Liver (tissue), 9 donors: ENCODE measurements around the gene KCNMA1. TPM values are rescaled to one million over a fixed set of nuclear protein-coding genes. Genes with fewer than 3 reads are reported as not detected.

Source experiments
- DNase-seq: peaks from one replicate; pipeline ENCODE4 v3.0.0-alpha.2; 2017; ENCODE audit warnings: low spot score
- H3K27ac ChIP-seq, 2 donors: one replicate each; pipeline ENCODE4 v1.7.0; 2013; ENCODE audit warnings: inconsistent platforms in 2 of 2, low read length in 2 of 2, control low read depth in 1 of 2, low read depth in 1 of 2, mild to moderate bottlenecking in 1 of 2
- H3K27me3 ChIP-seq, 4 donors: one replicate each; pipeline versions ENCODE4 v1.6.1 to v1.7.0; 2013; ENCODE audit warnings: low read length in 3 of 4, inconsistent platforms in 1 of 4, mild to moderate bottlenecking in 1 of 4, moderate library complexity in 1 of 4; ENCODE audit not compliant: control insufficient read depth in 4 of 4, insufficient read depth in 4 of 4
- H3K36me3 ChIP-seq, 4 donors: one replicate each; pipeline versions ENCODE4 v1.6.1 to v1.7.0; 2013; ENCODE audit warnings: low read length in 3 of 4, mild to moderate bottlenecking in 3 of 4, low read depth in 1 of 4, moderate library complexity in 1 of 4; ENCODE audit not compliant: control insufficient read depth in 4 of 4, insufficient read depth in 3 of 4
- H3K4me1 ChIP-seq, 4 donors: one replicate each; pipeline versions ENCODE4 v1.6.1 to v1.7.0; 2013; ENCODE audit warnings: low read length in 3 of 4, mild to moderate bottlenecking in 3 of 4, moderate library complexity in 1 of 4; ENCODE audit not compliant: control insufficient read depth in 4 of 4, insufficient read depth in 4 of 4
- H3K4me3 ChIP-seq, 3 donors: one replicate each; pipeline versions ENCODE4 v1.6.1 to v1.7.0; 2013; ENCODE audit warnings: low read length in 3 of 3, control low read depth in 1 of 3, low read depth in 1 of 3, mild to moderate bottlenecking in 1 of 3
- H3K9ac ChIP-seq, 2 donors: one replicate each; pipeline ENCODE4 v1.7.0; 2013; ENCODE audit warnings: low read length in 2 of 2, mild to moderate bottlenecking in 2 of 2, moderate library complexity in 2 of 2, control low read depth in 1 of 2, low read depth in 1 of 2
- H3K9me3 ChIP-seq, 4 donors: one replicate each; pipeline versions ENCODE4 v1.6.1 to v1.7.0; 2013; ENCODE audit warnings: low read length in 3 of 4; ENCODE audit not compliant: control insufficient read depth in 4 of 4
- EGR1 ChIP-seq, 2 donors: IDR thresholded peaks; 2 replicates each; pipeline ENCODE4 v1.6.1; 2016 to 2018; ENCODE audit warnings: antibody characterized with exemption in 2 of 2, low read depth in 2 of 2
- FOXA1 ChIP-seq: IDR thresholded peaks from 2 replicates; pipeline ENCODE4 v1.6.1; 2016; ENCODE audit warnings: antibody characterized with exemption
- FOXA2 ChIP-seq: IDR thresholded peaks from 2 replicates; pipeline ENCODE4 v1.6.1; 2016; ENCODE audit warnings: antibody characterized with exemption
- GABPA ChIP-seq, 2 donors: IDR thresholded peaks in 1 of 2; conservative IDR thresholded peaks in 1 of 2; 2 replicates each; pipeline ENCODE4 v1.6.1; 2016; ENCODE audit warnings: antibody characterized with exemption in 2 of 2, mild to moderate bottlenecking in 1 of 2, moderate library complexity in 1 of 2
- NR2F2 ChIP-seq: IDR thresholded peaks from 2 replicates; pipeline ENCODE4 v1.6.1; 2016; ENCODE audit warnings: antibody characterized with exemption
- RAD21 ChIP-seq, 2 donors: IDR thresholded peaks; 2 replicates each; pipeline ENCODE4 v1.6.1; 2016; ENCODE audit warnings: antibody characterized with exemption in 2 of 2, mild to moderate bottlenecking in 2 of 2
- RXRA ChIP-seq, 2 donors: IDR thresholded peaks; 2 replicates each; pipeline ENCODE4 v1.6.1; 2017 to 2018; ENCODE audit warnings: antibody characterized with exemption in 2 of 2, mild to moderate bottlenecking in 1 of 2
- SP1 ChIP-seq: IDR thresholded peaks from 2 replicates; pipeline ENCODE4 v1.6.1; 2018; ENCODE audit warnings: antibody characterized with exemption, mild to moderate bottlenecking
- TAF1 ChIP-seq: conservative IDR thresholded peaks from 2 replicates; pipeline ENCODE4 v1.6.1; 2016; ENCODE audit warnings: antibody characterized with exemption, mild to moderate bottlenecking
- YY1 ChIP-seq: IDR thresholded peaks from 2 replicates; pipeline ENCODE4 v1.6.1; 2016; ENCODE audit warnings: antibody characterized with exemption, mild to moderate bottlenecking
- WGBS: extraction: QIAGEN DNeasy Blood & Tissue Kit; methylation state at CpG from one replicate; pipeline ENCODE4 v1.1.7; 2013; 5-methylcytosine and 5-hydroxymethylcytosine counted together
- polyA plus RNA-seq, 2 donors: library from polyadenylated mRNA; stranded (reverse) in 1 of 2; unstranded in 1 of 2; fragments of 200-250 nt in 1 of 2; fragments of >200 nt in 1 of 2; fragmentation: Nextera tagmentation in 1 of 2; extraction: Ambion mirVana in 1 of 2; gene quantifications; one replicate each; pipeline versions ENCODE4 v1.2.1 to v1.2.3, GENCODE V29; 2013 to 2015
- total RNA-seq, 2 donors: library from RNA; depleted of rRNA; stranded (reverse); fragments of >200 nt; gene quantifications; one replicate each; pipeline ENCODE4 v1.2.3, GENCODE V29; 2014
- TF ChIP-seq, protein P1 (sequence below): IDR thresholded peaks from 2 replicates; pipeline ENCODE4 v1.6.1; 2016; ENCODE audit warnings: antibody characterized with exemption
- TF ChIP-seq, protein P2 (sequence below): fragments of 150-350 bp; IDR thresholded peaks from 2 replicates; pipeline ENCODE4 v1.5.1; 2017; ENCODE audit warnings: improper control_type of control experiment, low read depth, low read length; ENCODE audit not compliant: missing input control
- TF ChIP-seq, protein P3 (sequence below): IDR thresholded peaks from 2 replicates; pipeline ENCODE4 v1.6.1; 2016; ENCODE audit warnings: antibody characterized with exemption
- TF ChIP-seq, protein P4 (sequence below): IDR thresholded peaks from 2 replicates; pipeline ENCODE4 v1.6.1; 2016; ENCODE audit warnings: antibody characterized with exemption, mild to moderate bottlenecking
- donor health status: healthy.
- donor health status: healthy.
- donor health status: healthy.
- donor health status: healthy.
- donor health status: healthy.

The KCNMA1 gene
- total and polyA plus RNA-seq, 4 donors = 2.5 to 9.7 (median 4.7) TPM

DNA sequence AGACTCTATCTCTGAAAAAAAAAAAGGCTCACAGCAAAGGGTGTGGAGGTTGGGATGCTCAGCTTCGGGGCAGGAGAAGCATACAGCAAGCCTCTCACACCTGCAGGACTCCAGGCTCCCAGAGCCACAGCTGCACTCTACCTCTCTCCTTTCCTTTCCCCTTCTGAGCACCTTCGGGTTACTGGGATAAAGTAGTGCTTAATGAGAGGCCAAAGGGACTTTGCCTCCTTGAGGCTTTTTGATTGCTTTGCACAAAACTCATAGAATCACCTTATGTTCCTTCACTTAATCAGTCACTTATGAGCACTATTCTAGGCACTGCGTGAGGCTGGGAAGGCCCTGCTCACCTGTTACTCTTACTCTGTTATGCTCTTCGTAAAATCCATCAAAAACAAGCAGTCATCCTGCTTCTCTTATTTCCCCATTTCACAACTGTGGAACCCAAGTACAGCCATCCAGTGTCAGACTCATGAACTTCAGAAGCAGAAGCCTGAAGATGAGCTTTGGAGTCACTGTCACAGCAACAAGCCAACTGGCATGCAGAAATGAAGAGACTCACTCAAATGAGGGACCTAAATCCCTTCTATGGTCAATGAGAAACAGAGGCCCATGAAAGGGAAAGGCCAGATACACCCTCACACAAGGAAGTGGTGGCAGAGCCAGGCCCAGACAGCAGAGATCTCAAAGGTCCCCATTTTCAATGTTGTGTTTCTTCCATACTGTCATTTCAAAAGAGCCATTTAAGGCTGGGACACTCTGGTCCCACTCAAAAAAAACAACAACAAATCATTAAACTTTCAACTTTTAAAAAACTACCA, 205.4 kb downstream of the KCNMA1 start:
- H3K36me3 ChIP-seq = no peaks in the 10 kb centered on the region
- H3K4me3 ChIP-seq = no peak overlapping the region
- no peaks in the 10 kb centered on the region for H3K9me3 ChIP-seq
- H3K9ac ChIP-seq = no peak overlapping the region
- DNase-seq = no peak
- H3K27me3 ChIP-seq = no peaks in the 10 kb centered on the region
- TF ChIP-seq EGR1 (IDR thresholded peaks at IDR 0.05; ENCODE audit: low read depth in 2 of 2) = no peak
- TF ChIP-seq GABPA (IDR thresholded peaks at IDR 0.05 in 1 of 2, conservative IDR thresholded peaks at IDR 0.05 in 1 of 2) = no peak
- TF ChIP-seq, protein P1, sequence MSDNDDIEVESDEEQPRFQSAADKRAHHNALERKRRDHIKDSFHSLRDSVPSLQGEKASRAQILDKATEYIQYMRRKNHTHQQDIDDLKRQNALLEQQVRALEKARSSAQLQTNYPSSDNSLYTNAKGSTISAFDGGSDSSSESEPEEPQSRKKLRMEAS = no peak
- no peak overlapping the region for H3K27ac ChIP-seq
- WGBS = 90% methylated on average over 4 of the region's 4 CpGs
- H3K4me1 ChIP-seq = no peaks in the 10 kb centered on the region

DNA sequence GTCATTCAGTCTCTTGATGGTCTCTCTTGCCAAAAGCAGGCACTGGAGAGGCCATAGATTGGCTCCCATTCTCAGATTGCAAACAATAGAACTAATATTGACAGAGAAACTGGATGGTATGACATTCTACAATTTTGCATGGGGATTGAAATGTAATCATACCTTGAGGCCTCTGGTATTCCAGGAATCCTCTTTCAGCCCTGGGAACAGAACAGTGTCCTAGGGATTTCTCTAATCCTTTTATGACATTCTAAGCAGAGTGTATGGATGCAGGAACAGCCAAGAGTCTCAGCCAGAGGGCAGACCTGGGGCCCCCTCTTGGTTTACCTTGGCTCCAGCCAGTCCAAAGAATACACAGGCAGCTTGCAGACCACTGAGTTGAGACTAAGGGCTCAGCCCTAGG, 206.4 kb downstream of the KCNMA1 start:
- Histone ChIP-seq H3K27ac (no peak overlapping the region), H3K27me3 (no peaks in the 10 kb centered on the region), H3K4me3 (no peak overlapping the region), H3K4me1 (no peaks in the 10 kb centered on the region), H3K9me3 (no peaks in the 10 kb centered on the region), H3K9ac (no peak overlapping the region), H3K36me3 (no peaks in the 10 kb centered on the region)
- no peak for DNase-seq
- TF ChIP-seq FOXA2 (no peak), GABPA (IDR thresholded peaks at IDR 0.05 in 1 of 2, conservative IDR thresholded peaks at IDR 0.05 in 1 of 2) (no peak), EGR1 (IDR thresholded peaks at IDR 0.05; ENCODE audit: low read depth in 2 of 2) (no peak), SP1 (no peak), TAF1 (no peak), YY1 (no peak), RAD21 (IDR thresholded peaks at IDR 0.05) (no peak), FOXA1 (no peak), NR2F2 (no peak), RXRA (IDR thresholded peaks at IDR 0.05) (no peak)
- TF ChIP-seq, protein P1 = no peak
- TF ChIP-seq, protein P2, sequence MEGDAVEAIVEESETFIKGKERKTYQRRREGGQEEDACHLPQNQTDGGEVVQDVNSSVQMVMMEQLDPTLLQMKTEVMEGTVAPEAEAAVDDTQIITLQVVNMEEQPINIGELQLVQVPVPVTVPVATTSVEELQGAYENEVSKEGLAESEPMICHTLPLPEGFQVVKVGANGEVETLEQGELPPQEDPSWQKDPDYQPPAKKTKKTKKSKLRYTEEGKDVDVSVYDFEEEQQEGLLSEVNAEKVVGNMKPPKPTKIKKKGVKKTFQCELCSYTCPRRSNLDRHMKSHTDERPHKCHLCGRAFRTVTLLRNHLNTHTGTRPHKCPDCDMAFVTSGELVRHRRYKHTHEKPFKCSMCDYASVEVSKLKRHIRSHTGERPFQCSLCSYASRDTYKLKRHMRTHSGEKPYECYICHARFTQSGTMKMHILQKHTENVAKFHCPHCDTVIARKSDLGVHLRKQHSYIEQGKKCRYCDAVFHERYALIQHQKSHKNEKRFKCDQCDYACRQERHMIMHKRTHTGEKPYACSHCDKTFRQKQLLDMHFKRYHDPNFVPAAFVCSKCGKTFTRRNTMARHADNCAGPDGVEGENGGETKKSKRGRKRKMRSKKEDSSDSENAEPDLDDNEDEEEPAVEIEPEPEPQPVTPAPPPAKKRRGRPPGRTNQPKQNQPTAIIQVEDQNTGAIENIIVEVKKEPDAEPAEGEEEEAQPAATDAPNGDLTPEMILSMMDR = no peak
- TF ChIP-seq, protein P3, sequence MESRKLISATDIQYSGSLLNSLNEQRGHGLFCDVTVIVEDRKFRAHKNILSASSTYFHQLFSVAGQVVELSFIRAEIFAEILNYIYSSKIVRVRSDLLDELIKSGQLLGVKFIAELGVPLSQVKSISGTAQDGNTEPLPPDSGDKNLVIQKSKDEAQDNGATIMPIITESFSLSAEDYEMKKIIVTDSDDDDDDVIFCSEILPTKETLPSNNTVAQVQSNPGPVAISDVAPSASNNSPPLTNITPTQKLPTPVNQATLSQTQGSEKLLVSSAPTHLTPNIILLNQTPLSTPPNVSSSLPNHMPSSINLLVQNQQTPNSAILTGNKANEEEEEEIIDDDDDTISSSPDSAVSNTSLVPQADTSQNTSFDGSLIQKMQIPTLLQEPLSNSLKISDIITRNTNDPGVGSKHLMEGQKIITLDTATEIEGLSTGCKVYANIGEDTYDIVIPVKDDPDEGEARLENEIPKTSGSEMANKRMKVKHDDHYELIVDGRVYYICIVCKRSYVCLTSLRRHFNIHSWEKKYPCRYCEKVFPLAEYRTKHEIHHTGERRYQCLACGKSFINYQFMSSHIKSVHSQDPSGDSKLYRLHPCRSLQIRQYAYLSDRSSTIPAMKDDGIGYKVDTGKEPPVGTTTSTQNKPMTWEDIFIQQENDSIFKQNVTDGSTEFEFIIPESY = no peak
- TF ChIP-seq, protein P4, sequence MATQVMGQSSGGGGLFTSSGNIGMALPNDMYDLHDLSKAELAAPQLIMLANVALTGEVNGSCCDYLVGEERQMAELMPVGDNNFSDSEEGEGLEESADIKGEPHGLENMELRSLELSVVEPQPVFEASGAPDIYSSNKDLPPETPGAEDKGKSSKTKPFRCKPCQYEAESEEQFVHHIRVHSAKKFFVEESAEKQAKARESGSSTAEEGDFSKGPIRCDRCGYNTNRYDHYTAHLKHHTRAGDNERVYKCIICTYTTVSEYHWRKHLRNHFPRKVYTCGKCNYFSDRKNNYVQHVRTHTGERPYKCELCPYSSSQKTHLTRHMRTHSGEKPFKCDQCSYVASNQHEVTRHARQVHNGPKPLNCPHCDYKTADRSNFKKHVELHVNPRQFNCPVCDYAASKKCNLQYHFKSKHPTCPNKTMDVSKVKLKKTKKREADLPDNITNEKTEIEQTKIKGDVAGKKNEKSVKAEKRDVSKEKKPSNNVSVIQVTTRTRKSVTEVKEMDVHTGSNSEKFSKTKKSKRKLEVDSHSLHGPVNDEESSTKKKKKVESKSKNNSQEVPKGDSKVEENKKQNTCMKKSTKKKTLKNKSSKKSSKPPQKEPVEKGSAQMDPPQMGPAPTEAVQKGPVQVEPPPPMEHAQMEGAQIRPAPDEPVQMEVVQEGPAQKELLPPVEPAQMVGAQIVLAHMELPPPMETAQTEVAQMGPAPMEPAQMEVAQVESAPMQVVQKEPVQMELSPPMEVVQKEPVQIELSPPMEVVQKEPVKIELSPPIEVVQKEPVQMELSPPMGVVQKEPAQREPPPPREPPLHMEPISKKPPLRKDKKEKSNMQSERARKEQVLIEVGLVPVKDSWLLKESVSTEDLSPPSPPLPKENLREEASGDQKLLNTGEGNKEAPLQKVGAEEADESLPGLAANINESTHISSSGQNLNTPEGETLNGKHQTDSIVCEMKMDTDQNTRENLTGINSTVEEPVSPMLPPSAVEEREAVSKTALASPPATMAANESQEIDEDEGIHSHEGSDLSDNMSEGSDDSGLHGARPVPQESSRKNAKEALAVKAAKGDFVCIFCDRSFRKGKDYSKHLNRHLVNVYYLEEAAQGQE = no peak
